NCI-H2196 (cell line): ENCODE measurements around the gene PDSS1.
"Not testable (repeated sequence)": the region's sequence is repeated elsewhere in the genome, so short reads cannot be mapped to it uniquely, and the experiment has no call there.

Experiments
- DNase-seq: peaks from one replicate; lab custom pipeline; 2025; ENCODE audit not compliant: unreplicated experiment; lab: John Stamatoyannopoulos, UW

The PDSS1 gene, protein sequence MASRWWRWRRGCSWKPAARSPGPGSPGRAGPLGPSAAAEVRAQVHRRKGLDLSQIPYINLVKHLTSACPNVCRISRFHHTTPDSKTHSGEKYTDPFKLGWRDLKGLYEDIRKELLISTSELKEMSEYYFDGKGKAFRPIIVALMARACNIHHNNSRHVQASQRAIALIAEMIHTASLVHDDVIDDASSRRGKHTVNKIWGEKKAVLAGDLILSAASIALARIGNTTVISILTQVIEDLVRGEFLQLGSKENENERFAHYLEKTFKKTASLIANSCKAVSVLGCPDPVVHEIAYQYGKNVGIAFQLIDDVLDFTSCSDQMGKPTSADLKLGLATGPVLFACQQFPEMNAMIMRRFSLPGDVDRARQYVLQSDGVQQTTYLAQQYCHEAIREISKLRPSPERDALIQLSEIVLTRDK

DNA sequence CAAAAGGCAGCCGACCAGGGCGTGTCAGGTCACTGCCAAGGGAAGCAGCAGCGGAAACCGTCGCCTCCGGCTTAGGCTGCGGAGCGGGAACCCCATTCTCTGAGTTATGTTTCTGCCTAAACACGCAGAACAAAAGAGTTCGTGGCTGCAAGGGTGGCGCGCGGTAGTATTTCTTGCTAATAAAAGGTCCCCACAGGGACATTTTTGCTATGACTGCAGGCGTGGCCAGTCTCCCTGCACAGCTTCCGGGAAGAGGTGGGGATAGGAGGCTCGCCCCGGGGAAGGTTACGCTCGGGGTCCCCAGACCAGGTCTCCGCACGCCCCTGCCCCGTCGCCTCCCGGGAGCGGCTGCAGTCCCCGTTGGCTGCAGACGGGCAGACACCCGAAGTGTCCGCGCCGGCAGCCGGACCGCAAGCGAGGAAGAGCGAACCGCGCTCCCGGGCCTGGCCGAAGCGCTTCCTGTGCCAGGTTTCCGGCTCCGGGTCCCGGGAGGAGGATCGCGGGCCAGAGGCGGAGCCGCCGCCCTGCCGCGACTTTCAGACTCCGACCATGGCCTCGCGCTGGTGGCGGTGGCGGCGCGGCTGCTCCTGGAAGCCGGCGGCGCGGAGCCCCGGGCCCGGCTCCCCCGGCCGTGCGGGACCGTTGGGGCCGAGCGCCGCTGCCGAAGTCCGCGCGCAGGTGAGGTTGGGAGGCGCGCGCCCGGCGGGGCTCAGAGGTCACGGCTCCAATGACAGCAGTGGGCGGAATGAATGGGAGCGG is at the start of gene PDSS1:
PDSS1 (plus strand) TSS at position 539 of the 759 bp plus-strand sequence; CDS start at position 550, 11 bp downstream.
- DNase-seq, result peak; percentile 54

DNA sequence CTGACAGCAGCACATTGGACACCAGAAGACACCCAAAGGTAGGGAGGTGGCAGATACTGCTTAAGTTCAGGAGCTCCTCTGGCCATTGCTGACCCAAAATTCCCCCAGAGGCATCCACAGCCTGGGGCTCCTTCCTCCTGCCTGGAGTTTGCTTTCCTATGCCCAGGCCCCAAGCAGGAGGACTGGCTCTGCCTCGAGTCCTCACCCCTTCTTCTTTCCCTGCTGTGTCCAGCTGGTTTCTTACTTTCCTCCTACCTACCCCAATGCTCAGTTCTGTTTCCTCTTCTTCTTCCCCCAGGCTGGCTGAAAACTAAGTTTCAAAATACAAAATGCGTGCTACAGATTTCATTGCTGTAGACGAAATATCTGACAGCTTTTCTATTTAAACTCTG is 49.3 kb upstream of the PDSS1 start:
- DNase-seq, result not testable (repeated sequence)

DNA sequence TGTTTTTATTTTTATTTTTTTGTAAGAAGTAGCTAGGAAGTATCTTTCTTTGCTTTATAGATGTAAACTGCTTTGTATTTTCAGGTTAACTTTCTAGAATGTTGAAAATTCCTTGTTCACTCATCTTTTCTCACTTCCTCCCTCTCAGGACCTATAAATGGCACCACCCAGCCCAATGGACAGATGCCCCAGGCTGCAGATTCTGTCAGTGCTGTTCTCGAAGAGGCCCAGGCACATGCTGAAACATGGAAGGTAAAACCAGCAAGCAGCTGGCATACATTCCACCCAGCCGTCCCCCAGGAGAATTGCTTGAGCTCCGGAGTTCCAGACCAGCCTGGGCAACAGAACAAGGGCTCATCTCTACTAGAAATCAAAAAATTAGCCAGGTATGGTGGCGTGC is 47.1 kb upstream of the PDSS1 start:
- no peak for DNase-seq

DNA sequence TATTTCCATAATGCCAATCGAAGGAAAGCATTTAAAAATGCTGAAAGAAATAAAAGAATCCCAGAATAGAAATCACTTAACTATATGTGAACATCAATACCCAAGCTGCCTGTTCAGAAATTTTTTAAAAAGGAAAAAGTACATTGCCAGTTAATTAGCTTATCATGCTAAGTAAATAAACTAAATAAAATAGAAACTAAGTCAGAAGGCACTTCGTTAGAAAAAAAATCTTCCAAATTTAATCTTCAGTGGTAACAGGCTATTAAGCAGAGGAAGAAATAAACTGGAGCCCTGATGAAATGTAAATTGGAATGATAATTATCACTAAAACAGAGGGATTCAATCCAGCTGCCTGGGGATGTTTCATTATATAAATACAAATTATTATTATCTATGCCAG is 46.0 kb upstream of the PDSS1 start:
- not testable (repeated sequence) for DNase-seq

DNA sequence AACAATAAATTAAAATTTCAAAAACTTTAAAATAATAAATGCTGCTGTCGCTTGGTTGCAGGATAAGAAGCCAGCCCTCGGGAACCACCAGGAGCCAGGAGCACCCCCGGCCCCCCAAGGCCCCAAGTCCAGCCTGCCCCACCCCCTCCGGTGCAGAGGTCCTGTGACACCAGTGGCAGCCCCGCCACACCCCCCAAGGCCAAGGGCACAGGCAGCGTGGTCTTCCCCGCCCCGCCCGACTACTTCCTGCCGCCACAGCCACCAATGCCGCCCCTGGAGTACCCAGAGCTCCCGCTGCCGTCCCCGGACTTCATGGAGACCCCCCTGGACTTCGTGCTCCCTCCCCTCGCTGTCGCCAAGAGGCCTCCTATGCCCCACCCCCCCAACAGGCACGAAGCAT is 44.5 kb upstream of the PDSS1 start:
- no peak for DNase-seq

DNA sequence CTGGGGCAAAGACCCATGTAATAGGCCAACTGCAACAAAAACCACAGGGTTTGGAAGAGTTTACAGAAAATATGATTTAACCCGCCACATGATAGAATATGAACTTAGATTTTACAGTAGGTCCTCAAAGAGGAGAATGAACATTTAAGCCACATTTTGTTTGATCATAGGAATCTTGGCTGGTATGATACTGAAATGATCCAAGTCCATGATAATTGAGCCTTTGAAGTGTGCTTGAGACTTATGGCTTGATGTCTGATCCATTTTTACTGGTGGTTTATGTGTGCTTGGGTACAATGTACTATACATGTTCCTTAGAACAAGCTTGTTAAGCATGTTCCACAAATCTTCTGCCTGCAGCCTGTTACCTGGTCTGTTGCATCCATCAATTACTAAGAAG is 41.8 kb upstream of the PDSS1 start:
- no peak for DNase-seq

DNA sequence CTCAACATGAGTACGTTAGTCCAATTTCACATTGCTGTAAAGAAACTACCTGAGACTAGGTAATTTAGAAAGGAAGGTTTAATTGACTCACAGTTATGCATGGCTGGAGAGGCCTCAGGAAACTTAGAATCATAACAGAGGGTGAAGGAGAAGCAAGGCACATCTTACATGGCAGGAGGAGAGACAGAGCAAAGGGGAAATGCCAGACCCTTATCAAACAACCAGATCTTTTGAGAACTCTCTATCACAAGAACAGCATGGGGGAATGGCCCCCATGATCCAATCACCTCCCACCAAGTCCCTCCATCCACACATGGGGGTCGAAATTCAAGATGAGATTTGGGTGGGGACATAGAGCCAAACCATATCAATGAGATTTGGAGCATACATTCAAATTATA is 34.6 kb upstream of the PDSS1 start:
- no peak for DNase-seq

DNA sequence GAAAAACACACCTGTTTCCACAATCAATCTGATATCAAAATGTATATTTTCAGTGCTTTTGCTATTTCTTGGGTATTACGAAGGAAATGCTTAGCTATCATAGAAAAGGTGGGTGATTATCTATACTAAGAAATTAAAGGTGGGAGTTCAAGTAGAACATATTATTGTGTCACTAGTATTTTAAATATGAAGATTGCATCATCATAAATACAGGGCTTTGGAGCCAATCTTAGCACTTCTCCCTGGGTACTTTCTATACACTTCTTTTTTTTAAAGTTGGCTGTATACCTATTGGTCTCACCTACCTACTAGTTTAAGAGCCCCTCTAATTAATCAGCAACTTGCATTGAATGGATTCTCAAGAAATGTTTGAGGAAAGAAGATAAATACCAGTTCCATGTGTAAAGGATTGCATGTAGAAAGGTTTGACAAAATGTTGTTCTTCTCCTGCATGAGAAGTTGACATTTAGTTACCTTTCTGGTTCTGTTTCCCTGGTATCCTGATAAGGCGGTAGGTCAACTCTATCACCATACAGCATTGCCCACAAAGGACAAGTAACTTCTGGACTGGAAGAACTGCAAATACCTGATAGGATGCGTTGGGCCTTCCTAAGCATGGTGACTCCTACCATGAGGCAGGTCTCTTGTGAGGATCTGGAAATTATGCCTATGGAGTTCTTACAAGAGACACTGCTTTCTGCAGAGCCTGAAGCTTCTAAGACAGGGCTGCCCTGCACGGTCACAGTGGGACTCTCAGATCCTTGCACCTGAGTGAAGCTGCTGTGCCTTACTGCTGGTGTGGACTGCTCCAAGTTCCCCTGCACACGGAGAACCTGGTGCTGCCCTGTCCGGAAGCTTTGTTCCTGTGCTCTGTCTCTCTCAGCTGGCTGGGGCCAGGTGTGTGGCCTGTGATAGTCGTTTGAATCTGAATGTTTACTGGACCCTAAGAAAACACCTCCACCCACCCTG is 32.1 kb upstream of the PDSS1 start:
- no peak for DNase-seq

DNA sequence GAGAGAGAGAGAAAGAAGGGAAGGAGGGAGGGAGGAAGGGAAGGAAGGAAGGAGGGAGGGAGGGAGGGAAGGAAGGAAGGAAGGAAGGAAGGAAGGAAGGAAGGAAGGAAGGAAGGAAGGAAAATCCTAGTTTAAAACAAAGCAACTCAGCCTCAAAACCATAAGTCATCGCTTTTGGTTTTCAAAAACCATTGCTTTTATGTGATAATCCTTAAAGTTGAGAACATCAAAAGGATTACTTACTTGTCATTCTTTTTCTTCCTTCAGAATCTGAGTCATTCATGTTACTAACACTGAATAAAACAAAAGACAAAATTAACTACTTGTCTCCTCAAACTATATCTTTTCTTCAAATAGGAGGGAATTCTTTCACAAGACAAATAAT is 21.6 kb upstream of the PDSS1 start:
- DNase-seq, result no peak

DNA sequence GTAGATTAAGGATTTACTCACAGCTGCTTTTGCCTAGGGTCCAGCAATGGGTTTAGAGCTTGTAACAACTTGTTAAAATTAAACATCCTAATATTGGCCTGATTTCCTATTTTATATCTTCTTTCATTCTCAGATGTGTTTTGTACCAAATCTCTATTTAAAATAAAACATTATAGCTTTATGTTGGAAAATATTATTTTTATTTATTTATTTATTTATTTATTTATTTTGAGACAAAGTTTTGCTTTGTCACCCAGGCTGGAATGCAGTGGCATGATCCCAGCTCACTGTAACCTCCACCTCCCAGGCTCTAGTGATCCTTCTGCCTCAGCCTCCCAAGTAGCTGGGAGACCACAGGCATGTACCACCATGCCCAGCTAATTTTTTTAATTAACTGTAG is 17.9 kb upstream of the PDSS1 start:
- no peak for DNase-seq

DNA sequence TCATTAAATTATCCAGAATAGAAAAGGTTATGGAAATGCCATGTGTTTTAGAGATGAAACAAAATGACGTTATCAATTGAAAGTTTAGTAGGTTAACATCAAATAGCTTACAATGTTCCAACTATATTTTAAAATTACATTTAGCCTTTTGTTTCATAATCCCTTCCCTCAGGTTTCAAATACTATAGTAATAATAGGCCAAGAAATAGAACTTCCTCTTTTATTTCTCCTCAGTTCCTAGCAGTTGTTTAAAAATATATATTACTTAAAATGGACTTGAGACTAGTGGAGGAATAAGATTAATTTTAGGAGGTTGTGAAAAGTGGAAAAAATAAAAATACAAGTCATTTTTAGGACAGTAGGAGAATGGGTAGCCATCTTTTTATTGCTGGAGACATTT is 16.4 kb upstream of the PDSS1 start:
- DNase-seq, result no peak

DNA sequence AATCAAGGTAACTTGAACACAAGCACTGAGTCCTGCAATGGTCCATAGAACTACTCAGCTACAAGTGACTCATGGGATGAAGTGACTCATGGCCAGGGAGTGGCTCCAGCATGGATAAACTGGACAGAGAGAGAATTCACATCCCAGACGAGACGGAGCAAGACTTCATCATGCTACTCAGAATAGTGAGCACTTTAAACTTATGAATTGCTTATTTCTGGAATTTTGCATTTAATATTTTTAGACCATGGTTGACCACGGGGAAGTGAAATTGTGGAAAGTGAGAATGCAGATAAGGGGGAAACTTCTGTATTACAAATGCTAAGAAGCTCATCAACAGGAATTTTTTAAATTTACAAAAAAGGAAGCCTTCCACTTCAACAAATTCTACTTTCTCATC is 15.5 kb upstream of the PDSS1 start:
- DNase-seq, result not testable (repeated sequence)

DNA sequence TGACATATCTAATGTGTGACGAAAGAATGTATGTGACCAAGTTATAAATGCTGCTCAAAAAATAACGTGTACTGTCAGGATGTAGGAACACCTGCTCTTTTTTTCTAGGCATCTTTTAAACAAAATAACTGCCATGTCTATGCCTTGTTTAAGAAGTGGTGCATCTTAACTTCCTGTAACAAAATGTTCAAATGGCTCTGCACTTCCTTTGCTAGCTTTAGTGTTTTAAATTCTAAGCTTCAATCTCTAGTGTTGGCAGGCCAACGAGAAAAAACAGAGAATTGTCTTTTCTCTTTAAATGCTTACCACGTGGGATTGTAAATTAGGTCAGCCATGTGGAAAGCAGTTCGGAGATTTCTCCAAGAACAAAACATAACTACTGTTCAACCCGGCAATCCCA is 14.6 kb upstream of the PDSS1 start:
- DNase-seq, result no peak

DNA sequence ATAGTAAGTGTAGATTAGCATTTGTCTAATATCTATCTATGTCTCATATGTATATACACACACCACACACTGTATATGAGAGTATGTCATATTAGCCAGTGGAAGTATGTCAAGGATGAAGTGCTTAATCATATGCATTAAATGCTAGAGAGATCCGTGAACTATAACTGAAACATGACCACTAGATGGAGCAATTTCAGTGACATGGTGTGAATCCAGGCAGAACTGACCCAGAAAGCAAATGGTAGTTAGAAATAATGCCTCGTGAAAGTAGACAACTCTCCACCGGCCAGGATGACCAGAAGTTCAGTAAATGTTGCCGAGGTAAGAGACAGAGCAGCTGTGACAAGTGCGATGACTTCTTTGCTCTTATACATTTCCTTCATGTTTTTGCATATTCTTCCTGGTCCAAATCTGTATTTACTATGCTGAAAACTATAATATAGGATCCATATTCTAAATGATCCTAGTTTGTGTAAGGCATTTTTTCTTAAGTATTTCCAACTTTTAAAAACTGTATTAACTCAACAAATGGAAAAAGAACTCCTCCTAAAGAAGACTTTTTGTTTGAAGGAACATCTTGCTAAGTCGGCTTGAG is 12.7 kb upstream of the PDSS1 start:
- peak; percentile 15 for DNase-seq

DNA sequence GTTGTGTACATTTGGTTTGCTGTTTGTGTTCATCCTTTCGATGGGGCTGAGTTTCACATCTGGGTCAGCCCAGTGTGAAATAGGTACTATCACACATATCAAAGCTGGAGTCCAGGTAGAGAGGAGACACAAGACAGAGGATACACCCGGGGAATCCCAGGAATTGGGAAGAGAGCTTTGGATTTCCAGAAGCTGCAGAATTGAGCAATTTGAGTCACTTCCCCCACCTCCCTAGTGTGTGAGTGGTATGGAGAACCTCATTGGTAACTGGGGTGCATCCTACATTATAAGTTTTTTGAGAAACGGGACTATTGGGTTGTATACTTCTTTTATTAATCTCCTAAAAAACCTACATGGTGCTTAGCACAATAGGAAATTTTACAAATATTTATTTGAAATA is 12.1 kb upstream of the PDSS1 start:
- DNase-seq, result no peak

DNA sequence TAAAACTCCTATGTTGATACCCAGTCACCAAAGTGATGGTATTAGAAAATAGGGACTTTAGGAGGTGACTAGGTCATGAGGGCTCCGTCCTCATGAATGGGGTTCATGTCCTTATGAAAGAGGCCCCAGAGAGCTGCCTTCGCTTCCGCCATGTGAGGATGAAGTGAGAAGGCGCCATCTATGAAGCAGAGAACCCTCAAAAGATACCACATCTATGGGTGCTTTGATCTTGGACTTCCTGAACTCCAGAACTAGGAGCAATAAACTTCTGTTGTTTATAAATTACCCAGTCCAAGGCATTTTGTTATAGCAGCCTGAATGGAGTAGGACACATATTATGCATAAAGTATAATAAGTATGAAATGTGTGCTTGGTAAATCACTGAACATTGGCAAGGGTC is 8.1 kb upstream of the PDSS1 start:
- DNase-seq, result no peak

DNA sequence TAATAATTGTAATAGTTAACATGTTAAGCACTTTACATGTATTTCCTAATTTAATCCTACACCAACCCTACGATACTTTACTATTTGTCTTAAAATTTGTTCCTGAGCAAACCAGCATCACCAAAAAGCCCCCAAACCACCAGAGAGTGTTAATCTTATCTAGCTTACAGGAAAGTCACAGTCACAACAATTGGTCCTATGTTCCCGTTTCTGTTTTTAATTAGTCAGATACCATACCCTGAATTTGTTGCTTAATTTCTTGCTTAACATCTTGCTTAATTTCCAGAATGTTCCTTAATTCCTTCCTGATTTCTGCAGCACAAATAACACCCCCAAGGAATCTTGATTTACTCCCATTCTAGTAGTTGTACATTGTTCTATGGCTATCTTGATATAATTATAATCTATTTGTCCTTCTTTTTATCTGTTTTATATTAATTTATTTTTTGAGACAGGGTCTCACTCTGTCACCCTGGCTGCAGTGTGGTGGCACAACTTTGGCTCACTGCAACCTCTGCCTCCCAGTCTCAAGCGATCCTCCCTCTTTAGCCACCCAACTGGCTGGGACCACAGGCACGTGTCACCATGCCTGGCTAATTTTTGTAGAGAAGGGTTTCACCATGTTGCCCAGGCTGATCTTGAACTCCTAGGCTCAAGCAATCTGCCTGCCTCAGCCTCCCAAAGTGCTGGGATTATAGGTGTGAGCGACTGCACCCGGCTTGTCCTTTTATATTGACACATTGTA is 6.6 kb upstream of the PDSS1 start:
- DNase-seq, result no peak

DNA sequence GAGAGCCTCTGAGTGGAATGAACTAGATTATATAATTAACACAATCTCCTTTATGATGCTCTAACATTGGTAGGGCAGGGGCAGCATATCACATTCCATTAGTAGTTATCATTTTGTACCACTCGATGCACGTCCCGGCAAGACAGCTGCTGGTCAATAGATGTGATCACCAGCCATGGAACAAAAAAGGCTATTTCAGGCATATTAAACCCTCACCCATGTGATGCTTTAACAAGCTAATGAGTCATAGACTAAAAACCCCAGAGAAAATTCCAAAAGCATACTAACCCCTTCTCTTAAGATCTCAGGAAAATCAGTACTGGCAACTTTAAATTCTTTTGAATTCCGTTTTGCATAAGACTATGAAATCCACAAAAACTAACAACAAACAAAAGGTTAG is 3.0 kb upstream of the PDSS1 start:
- not testable (repeated sequence) for DNase-seq

DNA sequence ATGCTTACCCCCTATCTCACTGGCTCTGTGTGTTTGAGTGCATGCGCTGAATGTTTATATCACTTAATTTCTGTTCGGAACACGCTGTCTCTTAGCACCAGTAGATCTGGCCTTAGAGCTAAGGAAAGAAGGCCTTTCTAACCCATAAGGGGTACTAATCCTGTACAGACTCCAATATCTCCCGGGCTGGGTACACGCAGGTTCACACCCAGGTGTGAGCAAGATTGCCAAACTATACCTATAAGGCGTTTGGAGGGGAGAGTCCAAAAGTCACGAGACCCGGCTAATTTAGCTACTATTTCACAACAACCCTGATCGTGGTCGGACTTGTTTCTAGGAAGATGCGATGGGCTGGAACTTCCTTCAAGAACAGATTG is 727 bp upstream of the PDSS1 start:
- DNase-seq, result no peak

DNA sequence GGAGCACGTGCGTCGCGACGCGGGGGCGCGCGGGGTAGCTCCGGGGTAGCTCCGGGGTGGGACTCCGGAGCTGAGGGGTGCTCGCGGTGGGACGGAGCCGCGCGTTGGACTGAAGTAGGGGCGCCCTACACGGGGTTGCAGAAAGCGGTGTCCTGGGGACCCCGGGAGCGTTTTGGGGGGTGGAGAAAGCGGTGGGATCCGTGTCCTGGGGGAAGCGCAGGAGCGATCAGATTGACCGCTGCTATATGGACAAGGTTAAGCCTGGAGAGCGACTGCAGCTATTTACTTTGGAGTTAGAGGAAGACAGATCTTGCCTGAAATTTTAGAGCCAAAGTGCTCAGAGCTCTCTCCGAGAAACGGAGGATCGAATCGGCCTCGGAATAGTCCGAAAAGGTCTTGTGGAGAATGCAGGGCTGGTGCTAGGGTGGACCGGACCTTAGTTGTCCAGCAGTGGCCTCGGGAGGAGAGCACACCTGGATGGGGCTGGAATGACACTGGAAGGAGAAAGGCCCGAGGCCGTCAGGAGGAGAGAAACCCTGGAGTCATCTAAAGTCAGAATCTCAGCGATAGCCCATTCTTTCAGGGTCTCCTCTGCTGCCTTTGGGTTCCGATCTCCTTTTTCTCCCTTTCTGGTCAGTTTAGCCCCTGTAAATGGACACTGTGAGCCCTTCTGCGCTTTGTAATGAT is 564 bp downstream of the PDSS1 start:
- no peak for DNase-seq
